GM21526 (cell line): ENCODE data around the gene TICAM2.

ENCODE experiments used
- ATAC-seq: cut with Tn5 transposase; IDR thresholded peaks from one replicate; pipeline ENCODE4 v1.9.1; 2021; ENCODE audit warnings: moderate library complexity; ENCODE audit not compliant: unreplicated experiment, low FRiP score

Gene TICAM2

DNA sequence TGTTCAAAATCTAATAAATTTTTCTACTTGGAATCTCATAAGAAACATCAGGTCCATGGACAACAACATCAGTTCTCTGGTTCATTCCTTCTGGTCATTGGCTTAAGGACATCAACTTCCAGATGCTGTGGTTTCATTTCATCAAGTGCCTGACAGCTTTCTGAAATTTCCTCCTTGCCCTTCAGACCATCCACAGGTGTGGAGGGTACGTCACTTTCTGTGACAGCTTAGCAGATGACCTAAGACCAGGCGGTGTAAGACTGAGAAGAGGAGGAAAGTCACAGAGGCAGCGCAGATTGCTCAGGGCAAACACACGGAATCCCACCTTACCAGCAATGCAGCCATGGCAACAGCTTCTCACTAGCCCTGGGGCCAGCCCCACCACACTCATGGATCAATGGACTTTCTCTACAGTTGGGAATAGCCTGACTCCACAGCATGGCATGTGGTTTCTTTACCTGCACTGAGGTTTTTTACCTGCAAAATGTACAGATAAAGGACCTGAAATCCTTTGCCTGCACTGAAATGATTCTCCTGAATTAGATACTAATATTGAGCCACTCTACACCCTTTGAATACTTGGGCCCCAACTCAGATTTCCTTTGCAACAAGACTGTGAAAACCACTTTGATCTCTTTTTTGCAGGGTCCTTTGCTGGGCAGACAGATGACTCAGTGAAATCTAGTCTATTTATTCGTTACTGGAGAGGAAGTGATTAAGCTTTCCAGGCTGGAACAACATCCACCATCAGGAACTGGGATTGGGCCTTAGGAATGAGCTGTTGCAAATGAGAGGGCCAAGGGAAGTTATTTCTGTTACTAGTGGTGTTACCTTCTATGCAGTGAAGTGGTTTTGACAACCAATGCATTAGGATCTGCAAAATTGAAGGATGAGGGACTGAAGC is 26.9 kb downstream of the TICAM2 start:
- peak; percentile 48 for ATAC-seq

DNA sequence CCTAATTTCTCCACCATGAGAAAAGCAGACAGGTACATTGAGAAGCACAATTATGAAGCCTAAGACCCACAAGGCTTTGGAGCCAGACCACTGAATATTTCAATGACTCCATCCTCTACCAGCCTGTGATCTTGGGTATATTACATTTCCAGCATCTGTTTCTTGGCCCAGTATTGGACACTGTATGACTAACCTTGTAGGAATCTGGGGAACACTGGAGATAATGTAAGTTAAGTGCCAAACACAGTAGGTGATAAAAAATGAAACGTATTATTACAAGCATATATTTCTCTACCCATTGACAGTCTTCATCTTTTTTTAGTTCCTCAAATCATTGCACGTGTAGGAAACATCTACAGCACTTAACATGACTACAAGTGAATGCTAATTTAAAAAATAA is 29.1 kb downstream of the TICAM2 start:
- ATAC-seq: no peak

DNA sequence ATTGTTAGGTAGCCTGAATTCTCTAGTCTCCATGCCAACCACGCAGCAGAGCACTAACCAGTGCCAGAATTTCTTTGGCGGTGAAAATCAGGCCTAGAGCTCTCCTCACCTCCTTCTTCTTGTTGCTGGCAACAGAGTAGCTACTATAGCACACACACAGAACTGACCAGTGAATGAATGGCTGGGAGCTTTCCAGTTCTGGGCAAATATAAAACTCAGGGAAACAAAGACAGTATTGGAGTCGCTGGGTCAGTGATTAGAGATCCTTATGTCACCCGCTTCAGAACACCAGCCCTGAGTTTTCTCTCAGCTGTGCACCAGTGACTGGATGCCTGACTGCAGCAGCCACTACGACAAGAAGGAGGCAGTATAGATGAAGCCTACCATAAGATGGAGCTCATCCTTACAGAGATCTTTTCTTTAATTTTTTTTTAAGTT is 30.8 kb downstream of the TICAM2 start:
- no peak for ATAC-seq

DNA sequence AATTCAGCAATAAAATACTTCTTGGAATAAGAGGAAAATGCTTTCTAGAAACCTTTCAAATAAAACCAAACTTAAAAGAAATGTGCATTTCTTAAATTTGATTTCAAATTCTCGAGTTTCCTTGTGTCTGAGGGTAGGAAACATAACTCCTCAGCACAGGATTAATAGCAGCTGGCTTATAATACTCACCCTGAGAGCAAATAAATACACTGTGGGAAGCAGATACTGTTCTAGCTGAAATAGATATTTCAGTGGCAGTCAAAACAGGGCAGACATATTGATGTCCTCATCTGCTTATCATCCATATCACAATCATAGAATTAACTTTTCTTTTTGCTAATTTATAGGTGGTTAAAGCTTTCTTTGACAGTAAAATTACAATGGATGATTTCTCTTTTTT is 33.6 kb downstream of the TICAM2 start:
- no peak for ATAC-seq

DNA sequence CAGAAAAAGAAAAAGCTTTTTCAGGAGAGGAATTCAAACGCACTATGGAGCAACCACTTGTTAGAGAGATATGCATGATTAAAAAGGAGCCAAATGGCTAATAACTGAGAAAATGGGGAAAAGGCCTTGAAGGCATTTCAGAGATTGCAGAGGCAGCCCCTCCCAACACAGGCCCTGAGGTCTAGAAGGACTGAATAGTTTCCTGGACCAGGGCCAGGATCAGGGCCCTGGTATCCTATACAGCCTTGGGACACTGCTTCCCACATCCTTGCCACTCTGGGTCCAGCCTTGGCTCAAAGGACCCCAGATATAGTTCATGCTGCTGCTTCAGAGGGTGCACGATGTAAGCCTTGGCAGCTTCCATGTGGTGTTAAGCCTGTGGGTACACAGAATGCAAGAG is 37.0 kb downstream of the TICAM2 start:
- no peak for ATAC-seq

DNA sequence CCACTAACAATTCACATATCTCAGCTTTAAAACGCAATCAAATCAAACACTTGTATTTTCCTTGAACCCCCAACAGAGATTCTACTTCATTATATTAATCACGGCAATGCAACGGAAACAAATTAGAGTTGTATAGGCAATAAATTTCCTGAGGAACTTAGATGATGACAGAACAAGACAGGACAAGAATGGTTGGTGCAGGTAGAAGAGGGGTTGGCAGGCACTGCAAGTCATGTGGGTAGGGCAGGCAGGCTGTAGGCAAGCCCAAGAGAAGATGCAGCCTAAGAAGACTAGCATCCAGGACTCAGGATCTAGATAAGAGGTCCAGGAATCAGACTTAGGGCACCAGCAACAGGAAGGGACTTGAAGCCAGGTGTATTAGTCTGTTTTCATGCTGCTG is 41.1 kb downstream of the TICAM2 start:
- ATAC-seq: no peak

DNA sequence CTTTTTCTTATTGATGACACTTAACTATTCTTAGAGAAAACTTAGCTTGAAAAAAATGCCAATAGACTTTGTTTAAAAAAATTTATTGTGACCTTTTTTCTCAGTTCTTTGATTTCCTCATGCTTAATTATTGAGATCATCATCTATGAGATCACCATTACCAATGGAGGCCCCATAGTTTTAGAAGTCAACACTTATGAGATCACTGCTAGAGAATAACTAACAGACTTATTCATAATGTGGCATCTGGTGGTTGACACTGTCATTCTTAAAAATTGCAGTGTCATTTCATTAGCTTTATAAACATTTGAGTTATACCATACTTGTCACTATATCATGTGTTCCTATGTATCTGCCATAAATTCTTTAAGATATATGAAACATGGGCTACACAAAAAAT is 42.8 kb downstream of the TICAM2 start:
- no peak for ATAC-seq

DNA sequence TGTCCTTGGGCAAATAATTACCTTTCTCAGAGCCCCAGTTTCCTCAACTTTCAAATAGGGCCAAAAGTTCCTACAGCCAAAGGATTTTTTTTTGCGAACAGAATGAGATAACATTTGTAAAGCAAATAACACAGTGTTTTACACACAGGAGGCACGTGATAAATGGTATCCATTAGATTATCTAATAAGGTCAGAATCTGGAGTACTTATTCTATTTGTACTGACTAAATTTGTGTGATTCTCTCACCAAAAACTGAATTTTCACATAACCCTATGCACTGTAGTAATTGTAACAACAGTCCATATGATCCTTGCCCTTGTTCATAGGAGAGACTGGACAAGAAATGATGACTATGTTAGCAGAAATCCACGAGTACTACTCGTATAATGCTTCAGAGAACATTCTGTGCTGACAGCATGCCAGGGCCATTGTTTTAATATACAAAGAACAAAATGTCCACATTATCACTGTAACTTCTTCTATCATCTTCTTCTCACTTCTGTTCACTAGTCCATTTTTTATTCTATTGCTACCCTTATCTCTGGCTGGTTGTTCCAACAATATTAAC is 43.8 kb downstream of the TICAM2 start:
- ATAC-seq: no peak

DNA sequence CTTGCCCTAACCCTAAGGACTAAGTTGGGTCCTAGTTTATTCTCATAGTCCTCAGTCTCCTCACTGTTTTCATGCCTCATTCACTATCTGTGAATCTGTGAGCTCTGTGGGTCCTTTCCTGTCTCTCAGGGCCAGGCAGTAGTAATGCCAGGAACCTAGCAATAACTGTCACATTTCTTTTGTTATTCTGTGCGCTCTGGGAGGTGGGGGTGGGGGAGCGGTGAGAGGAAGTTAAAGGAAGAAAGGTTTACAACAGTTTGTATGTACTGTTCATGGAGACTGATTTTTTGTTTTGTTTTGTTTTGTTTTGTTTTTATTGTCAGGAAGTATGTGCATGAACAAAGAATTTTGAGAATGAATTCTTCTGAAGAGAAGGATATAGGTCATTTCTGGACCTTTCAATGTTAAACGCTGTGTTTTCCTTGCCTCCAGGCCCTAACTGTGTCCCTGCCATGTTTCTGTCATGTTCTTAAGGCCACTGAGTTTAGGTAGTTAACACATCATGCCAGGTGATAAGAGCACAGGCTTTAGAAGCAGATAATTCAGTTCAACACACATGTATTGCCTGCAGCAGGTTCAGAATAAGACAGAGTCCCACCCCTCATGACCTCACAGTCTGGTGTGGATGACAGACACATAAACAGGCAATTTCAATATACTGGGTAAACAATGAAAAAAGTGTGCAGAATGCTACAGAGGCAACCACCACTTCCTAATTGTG is 44.5 kb downstream of the TICAM2 start:
- no peak for ATAC-seq

DNA sequence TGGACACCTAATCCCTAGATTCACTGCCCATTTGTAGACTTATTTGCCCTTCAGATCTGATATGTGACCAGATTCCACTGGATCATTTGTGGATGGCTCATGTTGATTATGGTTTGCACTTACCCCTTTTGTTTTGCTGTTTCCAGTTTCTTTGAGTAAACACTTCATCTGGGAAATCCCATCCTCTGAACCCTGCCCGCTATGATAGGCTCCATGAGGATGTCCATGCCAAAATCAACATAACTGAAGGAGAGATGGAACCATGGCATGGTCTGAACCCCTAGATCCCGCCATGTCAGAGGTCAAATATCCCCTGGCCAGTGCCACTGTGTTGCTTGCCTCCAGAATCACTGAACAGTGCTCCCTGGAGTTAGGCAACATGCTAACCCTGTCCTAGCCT is 46.0 kb downstream of the TICAM2 start:
- ATAC-seq: no peak

DNA sequence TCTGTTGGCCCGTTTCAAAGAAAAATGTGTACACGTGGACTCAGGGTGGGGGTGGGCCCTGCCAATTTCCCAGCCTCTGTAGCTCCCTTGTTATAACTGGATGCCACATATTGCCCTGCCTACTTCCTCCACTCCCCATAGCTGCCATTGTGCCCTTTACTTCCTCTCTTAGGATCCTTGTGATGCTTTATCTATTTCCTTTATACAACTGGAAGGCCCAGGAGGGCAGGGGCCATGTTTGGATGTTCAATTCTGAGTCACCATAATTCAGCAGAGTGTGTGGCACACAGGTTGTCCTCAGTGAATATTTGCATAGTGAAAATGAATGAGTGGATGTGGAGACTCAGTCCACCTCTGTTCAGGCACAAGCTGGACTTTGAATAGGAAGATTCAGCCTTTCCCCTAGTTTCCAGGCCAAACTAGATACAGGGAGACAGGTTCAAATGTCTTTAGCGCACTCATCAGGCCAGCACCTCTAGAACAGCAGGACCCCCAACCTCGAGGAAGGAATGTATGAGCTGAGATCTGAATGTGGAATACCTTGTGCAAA is 47.1 kb downstream of the TICAM2 start:
- no peak for ATAC-seq

DNA sequence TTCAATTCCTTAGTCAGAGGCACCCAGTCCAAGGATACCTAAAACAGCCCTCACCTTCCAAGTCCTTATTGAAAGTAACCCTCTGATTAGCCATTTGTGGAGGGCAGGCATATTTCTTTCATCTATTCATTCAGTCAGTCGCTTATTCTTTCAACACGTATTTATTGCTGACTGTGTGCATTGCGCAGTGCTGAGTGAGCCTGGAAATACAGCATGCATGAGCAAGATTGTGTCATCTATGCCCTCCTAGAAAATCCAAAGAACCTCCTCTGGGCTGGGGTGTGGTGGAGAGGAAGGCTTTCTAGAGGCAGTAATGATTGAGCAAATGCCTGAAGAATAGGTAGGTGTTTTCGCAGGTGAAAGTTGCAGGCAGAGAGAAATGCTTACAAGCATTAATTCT is 49.2 kb downstream of the TICAM2 start:
- no peak for ATAC-seq

DNA sequence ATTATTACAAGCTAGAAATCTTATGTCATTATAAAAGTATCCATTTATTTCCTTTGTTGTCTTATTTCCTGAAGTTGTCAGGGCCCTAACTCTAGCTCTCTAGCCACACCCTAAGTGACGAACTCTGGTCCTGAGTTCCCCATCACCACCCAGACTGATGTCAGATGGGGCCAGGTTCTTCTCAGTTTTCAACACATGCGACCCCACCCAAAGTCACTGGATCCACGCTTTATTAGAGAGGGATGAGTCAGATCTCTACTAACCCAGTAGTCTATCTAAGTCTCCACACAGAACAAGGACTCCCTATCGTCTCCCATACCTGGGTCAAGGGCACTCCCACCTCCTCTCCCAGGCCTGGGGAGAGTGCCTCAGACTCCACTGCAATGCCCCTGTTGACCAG is 50.9 kb downstream of the TICAM2 start:
- ATAC-seq: no peak

DNA sequence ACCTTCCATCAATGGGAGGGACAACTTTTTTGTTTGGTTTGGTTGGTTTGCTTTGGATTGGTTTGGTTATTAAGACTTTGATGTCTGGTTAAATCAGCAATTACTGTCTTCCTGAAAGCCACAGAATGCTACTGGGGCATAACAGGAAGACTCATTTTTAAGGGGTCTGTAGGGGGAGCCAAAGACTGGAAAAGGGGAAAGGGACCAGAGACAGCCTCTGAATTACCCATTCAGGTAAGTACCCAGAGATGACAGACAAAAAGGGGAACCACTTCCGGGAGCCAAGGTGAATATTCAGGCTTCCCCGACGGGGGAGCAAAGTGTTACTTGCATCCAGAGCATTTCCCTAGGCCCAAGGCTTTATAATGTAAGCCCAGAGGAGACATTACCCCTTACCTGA is 53.1 kb downstream of the TICAM2 start:
- ATAC-seq: no peak

DNA sequence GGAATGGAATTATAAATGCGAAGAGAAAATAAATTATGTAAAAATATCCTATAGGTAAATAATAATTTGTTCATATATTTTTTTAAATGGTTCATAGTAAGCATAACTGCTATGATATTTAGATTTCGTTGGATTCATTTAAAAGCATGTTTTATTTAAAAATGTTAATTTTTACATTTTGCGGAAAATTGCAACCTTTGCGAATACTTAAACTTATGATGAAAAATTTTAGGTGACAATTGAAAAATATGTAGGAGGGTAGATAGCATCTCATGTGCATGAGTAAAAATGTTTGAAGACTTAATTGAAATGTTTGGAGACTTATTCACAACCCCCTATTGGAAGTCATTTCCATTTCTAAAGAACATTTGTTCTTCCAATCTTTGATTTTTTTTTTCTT is 53.6 kb downstream of the TICAM2 start:
- ATAC-seq: no peak

DNA sequence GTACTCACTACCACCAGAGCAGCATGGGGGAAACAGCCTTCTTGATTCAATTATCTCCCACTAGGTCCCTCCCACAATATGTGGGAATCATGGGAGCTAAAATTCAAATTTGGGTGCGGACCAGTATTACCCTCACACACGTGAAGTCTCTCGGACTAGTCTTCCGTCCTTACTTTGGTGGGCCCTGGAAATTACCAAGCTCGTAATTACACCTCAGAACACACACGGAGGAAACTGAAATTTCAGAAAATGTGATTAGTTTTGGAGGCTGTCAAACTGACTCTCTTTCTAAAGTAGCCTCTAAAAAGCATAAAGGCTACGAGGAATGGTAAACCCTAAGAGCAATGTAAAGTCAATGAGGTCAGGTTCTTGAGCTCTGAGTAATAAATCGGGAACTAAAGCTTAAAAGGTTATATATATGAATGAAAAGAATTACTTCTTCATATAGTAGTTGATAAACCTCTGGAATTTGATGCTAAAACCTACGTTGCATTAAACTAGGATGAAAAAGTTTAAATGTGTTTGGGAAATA is 56.9 kb downstream of the TICAM2 start:
- no peak for ATAC-seq

DNA sequence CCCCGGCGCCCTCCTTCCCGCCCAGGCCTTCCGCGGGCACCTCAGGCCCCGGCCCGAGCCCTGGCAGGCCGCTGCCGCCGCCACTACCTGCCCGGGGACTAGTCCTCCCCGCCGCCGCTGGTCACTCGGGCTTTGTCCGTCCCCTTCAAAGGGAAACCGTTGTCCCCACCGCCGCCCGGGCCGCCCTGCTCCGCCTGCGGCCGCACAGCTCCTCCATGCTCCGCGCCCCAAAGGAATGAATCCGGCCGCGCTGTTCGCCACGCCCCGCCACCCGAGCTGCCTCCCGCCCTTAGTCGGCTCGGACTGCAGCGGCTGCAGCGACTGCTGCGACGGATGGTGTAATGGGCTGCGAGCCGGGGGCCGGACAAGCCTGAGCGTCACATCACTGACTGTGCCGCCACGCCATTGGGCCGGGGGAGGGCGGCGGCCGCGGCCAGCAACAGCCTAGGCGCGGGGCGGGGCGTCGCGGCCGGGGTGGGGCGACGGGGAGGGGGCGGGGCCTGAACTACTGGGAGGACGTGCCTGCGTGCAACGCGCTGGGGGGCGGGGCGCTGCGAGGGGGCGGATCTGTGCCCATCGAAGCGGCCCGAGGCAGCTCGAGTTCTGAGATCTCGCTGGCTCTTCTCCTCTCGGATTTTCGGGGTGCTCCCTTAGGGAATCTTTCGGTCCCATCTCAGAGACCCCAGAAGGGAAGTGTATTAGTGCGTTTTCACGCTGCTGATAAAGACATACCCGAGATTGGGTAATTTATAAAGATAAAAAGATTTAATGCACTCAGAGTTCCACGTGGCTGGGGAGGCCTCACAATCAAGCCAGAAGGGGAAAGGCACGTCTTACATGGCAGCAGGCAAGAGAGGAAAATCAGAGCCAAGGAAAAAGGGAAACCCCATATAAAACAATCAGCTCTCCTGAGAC is 57.6 kb downstream of the TICAM2 start, which contains the start of gene FEM1C:
Gene FEM1C, minus strand, starts transcription at position 340 of the 915 bp plus-strand sequence. CDS start 1,282 bp downstream, outside the sequence.
- peak; percentile 97 for ATAC-seq

DNA sequence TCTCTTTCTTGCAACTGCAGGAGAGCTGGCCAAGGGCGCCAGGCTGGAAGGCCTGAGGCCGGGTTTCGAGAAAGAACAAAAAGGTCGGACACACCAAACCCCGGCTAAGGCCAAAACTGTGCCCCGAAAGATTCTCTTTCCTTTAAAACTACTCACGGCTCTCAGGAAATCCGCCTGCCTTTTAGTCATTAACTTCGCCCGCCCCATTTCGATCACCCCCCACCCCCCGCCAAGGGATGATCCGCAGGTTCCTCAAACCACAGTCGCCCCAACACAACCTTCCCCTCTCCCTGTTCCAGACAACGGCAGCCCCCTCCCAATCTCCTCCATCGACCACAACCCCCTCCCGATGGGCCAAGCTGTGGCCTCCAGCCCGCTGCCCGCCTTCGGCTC is 58.2 kb downstream of the TICAM2 start:
- ATAC-seq: no peak

DNA sequence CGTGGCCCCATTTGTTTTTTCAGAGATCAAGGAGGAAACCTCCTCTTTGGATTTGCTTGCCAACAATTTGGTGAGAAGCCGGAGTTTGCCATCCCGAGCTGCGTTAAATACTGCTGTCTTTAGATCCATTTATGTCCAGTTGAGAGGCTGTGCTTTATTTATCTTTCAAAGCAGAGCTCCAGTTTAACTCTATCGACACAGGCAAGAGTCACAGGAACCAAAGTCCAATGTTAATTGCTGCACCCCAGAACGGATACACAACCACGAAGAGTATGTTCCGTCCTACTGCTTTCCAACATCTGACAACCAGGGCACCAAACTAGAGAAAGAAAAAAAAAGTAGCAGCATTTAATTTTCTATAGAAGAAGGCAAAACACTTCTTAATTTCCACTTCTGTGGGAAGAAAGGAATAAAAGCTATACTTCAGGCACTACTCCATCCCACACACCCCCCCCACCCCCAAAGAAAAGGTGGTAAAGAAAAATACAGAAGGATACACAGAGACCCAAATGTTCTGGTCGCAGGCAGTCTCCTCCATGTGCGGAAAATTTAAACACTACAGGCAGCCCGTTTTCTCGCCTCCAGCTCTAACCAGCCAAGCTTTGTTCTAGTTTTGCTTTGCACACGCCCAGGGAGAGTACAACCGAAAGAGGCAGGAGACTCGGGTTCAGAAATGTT is 58.8 kb downstream of the TICAM2 start:
- peak; percentile 33 for ATAC-seq
